HG03457 (cell line): ENCODE data around the gene BARX1.
"Not testable (repeated sequence)": the region's sequence is repeated elsewhere in the genome, so short reads cannot be mapped to it uniquely, and the experiment has no call there.

Experiments used
- ATAC-seq: cut with Tn5 transposase; IDR thresholded peaks from one replicate; pipeline ENCODE4 v1.9.1; 2021; ENCODE audit warnings: moderate number of reproducible peaks; ENCODE audit not compliant: unreplicated experiment

Gene BARX1

DNA sequence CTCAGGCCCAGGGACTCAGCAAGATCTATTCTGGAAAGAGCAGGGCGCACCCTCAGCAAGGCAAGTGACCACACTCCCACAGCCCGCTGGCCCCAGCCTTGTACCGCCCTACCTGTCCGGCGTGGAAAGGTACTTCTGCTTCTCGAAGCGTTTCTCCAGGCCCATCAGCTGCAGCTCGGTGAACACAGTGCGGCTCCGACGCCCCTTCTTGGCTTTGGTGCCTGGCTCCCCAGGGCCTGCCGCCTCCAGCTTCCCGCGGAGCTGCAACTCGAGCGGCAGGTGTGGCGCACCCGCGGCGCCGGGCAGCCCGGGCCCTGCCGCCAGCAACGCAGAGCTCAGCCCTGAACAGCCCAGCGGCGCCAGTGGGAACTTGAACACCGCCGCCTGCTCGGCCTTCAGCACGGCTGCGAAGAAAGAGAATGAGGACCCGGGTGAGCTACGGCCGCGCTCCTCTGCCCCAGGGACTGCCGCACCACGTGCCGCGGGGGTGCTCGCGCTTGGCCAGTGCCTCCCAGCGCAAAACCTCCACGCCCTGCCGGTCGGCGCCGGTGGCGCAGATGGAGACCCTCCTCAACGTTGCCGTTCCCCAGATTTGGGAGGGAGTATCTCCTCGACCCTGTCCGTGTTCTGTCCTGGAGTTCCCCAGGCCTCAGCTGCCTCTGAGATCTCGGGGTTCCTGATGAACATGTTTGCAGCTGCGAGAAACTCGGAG lies 2.2 kb downstream of the BARX1 start:
- ATAC-seq = no peak

- no peak for ATAC-seq
Observed at GRCh38 chr9:93952119-93952783, 2.9 kb downstream of the BARX1 start.

DNA sequence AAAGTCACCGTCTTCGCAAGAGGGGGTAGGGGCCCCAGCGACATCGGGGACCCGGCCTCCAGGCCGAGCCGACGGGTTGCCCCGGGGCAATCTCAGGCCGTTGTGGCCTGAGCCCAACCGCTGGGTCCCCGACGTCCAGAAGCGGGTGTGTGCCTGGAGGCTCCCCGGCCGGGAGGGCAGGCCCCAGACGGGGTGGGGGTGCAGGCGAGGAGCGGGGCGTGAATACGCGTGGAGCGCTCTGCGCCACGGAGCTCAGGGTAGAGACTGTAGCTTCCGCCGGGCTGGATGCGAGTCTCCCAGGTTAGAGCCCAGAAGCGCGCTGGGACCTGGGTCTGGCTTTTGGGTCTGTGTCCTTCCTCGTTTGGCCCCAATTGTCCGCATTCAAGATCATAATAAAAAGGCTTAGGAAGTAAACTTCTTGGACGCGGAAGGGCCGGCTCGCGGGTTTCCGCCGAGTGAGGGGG lies 3.5 kb downstream of the BARX1 start:
- no peak for ATAC-seq

GRCh38 chr9:93950619-93951601 lies 4.2 kb downstream of the BARX1 start:
- ATAC-seq = no peak

DNA sequence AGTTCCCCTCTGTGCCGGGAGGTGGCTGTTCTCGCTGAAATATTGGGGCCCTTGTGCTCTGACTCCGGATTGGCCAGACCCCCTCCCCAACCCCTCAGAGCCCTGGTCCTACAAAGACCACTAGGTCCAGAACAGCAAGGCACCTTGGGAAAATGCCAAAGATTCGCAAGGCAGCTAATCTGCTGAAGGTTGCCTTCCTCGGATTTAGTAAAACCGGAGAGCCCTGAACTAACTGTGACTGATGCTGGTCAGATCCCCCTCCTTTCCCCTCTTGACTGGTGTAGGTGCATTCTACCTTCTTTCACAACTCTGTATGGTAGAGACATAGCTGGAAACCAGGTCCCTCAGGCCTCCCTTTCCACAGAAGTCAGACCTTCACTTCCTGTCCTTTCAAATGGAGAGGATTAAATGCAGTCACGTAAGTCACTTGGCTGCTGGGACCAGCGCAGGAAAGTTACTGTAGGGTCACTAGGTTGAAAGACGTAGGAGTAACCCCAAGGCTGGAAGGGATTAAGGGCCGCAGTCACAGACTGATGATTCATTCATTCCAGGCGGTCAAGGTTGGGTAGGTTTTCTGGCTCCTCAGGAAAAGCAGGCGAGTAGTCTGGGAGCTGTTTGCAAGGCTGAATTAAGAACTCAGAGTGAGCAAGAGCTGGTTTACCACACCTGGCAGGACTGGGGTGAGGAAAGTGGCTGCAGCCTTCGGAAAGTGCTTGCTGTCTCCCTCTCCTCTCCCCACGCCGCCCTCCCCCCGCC lies 5.3 kb downstream of the BARX1 start:
- ATAC-seq = no peak

GRCh38 chr9:93949073-93949693 lies 6.0 kb downstream of the BARX1 start:
- no peak for ATAC-seq

DNA sequence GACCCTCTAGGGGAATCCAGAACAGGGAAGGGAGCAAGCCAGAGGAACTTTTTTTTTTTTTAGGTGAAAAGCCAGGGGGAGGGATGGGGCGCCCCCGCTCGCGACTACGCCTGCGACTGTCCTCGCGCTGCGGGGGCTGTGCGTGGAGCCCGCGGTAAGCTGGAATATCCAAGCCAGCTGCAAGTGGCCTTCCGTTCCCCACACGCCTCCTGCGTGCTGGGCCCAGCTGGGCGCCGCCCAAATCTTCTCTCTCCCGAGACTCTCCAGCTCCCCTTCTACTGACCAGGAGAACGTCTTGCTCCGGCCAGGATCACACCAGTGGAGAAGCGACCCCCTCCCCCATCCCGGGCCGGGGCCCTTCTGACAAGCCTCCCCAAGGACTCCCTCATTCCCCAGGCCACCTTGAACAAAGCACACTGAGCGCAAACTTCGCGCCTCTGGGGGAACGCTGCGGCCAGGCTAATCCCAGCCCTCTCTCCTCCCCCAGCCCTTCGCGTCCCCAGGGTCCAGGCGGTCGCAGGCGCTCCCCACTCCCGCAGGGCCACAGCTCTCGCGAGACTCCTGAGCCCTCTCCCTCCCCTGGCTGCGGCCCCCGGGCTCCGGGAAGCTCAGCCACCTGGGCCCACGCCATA lies 6.6 kb downstream of the BARX1 start:
- ATAC-seq = no peak

- ATAC-seq = no peak
Observed at GRCh38 chr9:93947409-93948070, 7.6 kb downstream of the BARX1 start.

DNA sequence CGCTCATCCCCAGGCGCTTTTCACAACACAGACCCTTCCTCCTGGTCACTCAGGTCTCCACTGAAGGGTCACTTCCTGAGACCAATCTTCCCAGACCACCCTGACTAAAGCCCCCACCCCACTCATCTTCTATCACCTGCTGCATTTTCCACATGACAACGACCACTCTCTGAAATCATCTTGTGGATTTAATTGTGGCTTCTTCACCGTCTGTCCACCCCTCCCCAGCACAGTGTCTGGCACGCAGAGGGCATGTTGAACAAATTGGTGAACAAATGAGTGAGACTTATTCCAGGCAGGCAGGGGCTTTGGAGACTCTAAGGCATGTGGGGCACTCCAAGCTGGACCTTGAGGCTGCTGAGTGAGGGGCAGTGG lies 8.8 kb downstream of the BARX1 start:
- no peak for ATAC-seq

DNA sequence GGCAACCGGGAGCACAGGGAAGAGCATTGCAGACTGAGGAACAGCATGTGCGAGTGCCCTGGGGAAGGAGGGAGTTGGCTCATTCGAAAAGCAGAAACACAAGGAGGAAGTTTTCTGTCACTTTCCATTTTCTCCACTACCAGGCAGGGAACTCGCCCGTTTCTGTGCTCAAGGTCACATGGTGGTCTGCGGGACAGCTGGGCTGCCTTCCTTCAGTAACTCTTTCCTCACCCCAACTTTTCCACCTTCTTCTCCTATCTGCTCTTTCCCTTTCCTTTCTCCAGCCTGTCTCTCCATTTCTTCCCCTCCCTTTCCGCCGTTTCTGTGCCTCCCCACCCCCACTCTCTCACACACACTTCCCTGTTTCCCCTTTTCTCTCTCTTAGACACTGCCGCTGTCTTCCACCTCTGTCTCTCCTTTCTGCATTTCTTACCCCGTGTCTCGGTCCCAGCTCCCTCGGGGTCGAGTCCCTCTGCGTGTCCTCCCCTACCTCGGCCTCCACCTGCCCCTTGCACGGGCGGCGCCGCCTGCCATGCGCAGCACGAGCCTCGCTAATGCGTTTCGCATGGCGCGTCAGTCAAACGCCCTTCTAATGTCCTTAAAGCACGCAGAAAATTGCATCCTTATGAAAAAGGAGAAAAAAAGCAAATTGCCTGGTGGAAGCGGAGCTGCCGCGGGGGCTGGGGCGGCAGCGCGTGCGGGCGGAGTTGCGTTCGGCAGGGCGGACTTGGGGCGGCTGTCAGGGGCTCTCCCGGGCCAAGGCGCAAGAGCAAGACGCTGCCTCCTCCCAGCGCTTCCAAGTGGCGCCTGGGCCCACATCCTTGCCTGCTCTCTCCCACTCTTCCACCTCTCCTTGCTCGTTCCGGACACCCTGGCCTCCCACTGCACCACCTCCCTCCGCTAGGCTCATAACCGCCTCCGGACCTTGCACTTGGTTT lies 9.5 kb downstream of the BARX1 start:
- no peak for ATAC-seq

GRCh38 chr9:93944011-93944410 lies 11.1 kb downstream of the BARX1 start:
- ATAC-seq = no peak

GRCh38 chr9:93942161-93942560 lies 13.0 kb downstream of the BARX1 start:
- ATAC-seq = no peak

GRCh38 chr9:93941493-93941892 lies 13.7 kb downstream of the BARX1 start:
- no peak for ATAC-seq

DNA sequence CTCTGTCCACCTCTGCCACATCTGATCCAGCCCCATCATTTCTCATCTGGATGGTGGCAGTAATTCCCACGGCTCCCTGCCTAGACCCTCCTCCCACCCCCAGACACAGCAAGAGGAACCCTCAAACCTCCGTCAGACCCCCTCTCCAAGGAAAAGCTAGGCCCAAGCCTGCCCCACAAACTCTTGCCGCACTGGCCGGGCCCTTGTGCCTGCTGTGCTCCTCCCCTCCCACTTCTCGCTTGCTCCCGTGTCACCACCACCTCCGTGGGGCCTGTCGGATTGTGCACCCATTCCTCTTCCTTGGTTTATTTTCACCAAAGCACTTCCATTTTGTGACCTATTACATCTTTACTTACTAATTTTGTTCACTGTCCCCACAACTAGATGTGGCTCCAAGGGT lies 14.2 kb downstream of the BARX1 start:
- ATAC-seq = no peak

GRCh38 chr9:93939589-93939988 lies 15.6 kb downstream of the BARX1 start:
- ATAC-seq = not testable (repeated sequence)

DNA sequence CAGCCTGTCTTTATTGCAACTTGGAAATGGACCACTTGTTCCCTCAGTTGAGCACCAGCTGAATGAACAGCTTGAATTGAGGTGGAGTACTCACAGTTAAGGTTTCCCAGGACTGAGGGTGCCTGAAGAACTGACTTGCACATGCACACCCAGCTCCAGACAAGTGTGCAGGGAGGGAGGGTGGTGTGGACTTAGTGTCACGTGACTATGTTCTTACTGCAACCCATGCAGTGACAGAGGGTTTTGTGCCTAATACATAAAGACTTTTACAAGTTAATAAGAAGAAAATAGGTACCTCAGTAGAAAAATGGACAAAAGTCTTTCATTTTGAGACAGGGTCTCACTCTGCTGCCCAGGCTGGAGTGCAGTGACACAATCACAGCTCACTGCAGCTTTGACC lies 18.0 kb downstream of the BARX1 start:
- no peak for ATAC-seq

DNA sequence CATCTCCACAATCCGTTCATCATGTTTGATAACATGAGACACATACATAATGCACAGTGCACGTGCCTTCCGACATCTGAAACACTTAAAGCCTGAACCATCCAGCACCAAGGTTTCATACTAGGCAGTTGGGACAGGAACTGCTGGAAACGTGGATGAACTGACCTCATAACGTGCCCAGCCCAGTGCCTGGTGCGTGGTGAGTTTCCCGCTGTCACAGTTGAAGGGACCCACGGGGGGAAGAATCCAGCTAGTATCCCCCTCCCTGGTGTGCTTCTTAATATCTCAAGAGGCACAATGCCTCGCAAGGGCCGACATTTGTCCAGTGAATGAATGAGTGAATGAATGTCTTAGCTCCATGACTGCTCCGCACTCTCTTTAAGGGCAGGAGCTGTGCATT lies 23.2 kb downstream of the BARX1 start:
- ATAC-seq = no peak

DNA sequence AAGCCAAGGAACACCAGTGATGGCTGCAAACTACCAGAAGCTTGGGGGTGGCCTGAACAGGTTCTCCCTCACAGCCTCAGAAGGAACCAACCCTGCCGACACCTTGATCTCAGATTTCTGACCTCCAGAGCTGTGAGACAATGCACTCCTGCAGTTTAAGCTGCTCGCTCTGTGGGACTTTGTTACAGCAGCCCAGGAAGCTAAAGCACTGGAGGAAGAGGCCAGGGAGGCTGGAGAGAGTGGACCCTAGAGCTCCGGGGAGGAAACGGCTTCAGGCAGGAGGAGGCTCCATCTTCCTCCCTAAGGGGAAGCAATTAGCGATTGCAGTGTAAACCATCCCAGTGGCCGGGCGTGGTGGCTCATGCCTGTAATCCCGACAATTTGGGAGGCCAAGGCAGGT lies 25.1 kb downstream of the BARX1 start:
- ATAC-seq = no peak
